Activated T-helper 1 cell treated with anti-CD3 and anti-CD28 coated beads, Interleukin-2, amount 50 U/mL, for 16 hours (primary cell): Measurements from ENCODE around the gene P2RY8.

Source experiments
- DNase-seq, 2 donors: peaks; one replicate each; pipeline ENCODE4 v3.0.0-alpha.2; 2020; ENCODE audit warnings: low read depth in 1 of 2, low spot score in 1 of 2

P2RY8 gene

GRCh38 chrX:1420371-1420770 is 116.6 kb downstream of the P2RY8 start:
- no peak for DNase-seq

GRCh38 chrX:1419545-1420355 is 117.2 kb downstream of the P2RY8 start:
- no peak for DNase-seq

- no peak for DNase-seq
Measured at GRCh38 chrX:1418901-1419544, 118.0 kb downstream of the P2RY8 start.

DNA sequence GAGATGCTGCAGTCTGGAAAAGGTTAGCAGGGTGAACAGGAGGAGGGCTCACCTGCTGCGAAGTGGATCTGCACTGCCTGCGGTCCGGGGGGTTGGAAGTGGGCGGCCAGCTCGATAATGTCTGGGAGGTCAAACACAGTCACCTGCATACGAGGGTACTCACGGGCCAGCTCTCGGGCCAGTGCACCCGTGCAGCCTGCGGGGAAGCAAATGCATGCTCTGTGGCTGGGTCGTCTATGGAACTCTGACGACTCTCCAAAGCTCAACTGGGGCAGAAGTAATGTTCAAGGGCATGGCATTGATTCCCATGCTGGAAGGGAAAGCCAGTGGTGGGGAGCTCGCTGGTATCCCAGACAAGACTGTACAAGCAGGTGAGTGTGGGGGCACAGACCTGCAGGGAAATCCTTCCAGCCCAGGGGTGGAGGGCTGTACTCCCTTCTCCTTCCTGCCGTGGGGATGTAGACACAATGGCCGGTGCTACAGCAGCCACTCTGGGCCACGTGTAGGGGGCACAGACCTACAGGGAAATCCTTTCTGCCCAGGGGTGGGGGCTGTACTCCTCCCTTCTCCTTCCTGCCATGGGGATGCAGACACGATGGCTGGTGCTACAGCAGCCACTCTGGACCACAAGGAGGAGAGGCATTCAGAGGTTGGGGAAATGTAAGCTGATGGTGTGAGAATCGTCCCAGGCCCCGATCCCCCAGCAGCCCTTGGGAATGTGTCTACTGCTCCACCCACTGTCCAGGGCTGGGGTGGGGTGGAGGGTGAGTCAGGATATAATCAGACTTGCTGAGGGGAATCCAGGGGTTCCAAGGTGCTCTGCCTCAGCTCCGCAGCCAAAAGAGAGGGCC is 118.8 kb downstream of the P2RY8 start:
- DNase-seq = no peak

- no peak for DNase-seq
Measured at GRCh38 chrX:1416965-1417760, 119.8 kb downstream of the P2RY8 start.

- no peak for DNase-seq
Measured at GRCh38 chrX:1416327-1416784, 120.6 kb downstream of the P2RY8 start.
